ENCODE data around the gene KRTAP13-4. TPM values are rescaled to one million over a fixed set of nuclear protein-coding genes. Genes with fewer than 3 reads are reported as not detected.

The KRTAP13-4 gene
- total RNA-seq = not detected in 2 replicates

GRCh38 chr21:30430170-30430655 is at the start of gene KRTAP13-4:
Gene KRTAP13-4 (plus strand): TSS chr21:30430220. CDS start chr21:30430276, 56 bp downstream.

GRCh38 chr21:30395731-30396130 is 34.3 kb upstream of the KRTAP13-4 start, which contains the start of gene KRTAP13-1:
Gene KRTAP13-1 (plus strand): TSS chr21:30396031. CDS start chr21:30396087, 56 bp downstream.

GRCh38 chr21:30425826-30426225 is 4.2 kb upstream of the KRTAP13-4 start, which contains the start of gene KRTAP13-3:
Gene KRTAP13-3 (minus strand): TSS chr21:30425926. CDS start chr21:30425912, 14 bp downstream.

GRCh38 chr21:30439975-30440374 is 10.0 kb downstream of the KRTAP13-4 start, which contains the start of gene KRTAP15-1:
Gene KRTAP15-1 (plus strand): TSS chr21:30440275. CDS start chr21:30440328, 53 bp downstream.

GRCh38 chr21:30480145-30480544 is 50.1 kb downstream of the KRTAP13-4 start, which contains the start of gene KRTAP19-1:
Gene KRTAP19-1 (minus strand): TSS chr21:30480367. CDS start chr21:30480317, 50 bp downstream.

Other genes with a start within 250 kb of the KRTAP13-4 start
- not detected in 2 replicates for gene CLDN8, start 214.1 kb upstream of the KRTAP13-4 start, total RNA-seq
- not detected in 2 replicates for gene KRTAP24-1, start 147.3 kb upstream of the KRTAP13-4 start, total RNA-seq
- gene KRTAP25-1, start 140.7 kb upstream of the KRTAP13-4 start, total RNA-seq = not detected in 2 replicates
- gene KRTAP26-1, start 109.9 kb upstream of the KRTAP13-4 start, total RNA-seq = not detected in 2 replicates
- not detected in 2 replicates for gene KRTAP27-1, start 92.5 kb upstream of the KRTAP13-4 start, total RNA-seq
- gene KRTAP23-1, start 81.6 kb upstream of the KRTAP13-4 start, total RNA-seq = not detected in 2 replicates
- not detected in 2 replicates for gene KRTAP13-2, start 57.9 kb upstream of the KRTAP13-4 start, total RNA-seq
- gene KRTAP13-1, start 34.2 kb upstream of the KRTAP13-4 start, total RNA-seq = not detected in 2 replicates
- gene KRTAP13-3, start 4.3 kb upstream of the KRTAP13-4 start, total RNA-seq = not detected in 2 replicates
- gene KRTAP15-1, start 10.1 kb downstream of the KRTAP13-4 start, total RNA-seq = not detected in 2 replicates
- not detected in 2 replicates for gene KRTAP19-1, start 50.1 kb downstream of the KRTAP13-4 start, total RNA-seq
- not detected in 2 replicates for gene KRTAP19-2, start 57.2 kb downstream of the KRTAP13-4 start, total RNA-seq
- not detected in 2 replicates for gene KRTAP19-3, start 61.8 kb downstream of the KRTAP13-4 start, total RNA-seq
- not detected in 2 replicates for gene KRTAP19-4, start 66.9 kb downstream of the KRTAP13-4 start, total RNA-seq
- not detected in 2 replicates for gene KRTAP19-5, start 71.9 kb downstream of the KRTAP13-4 start, total RNA-seq
- gene KRTAP19-6, start 111.6 kb downstream of the KRTAP13-4 start, total RNA-seq = not detected in 2 replicates
- gene KRTAP19-7, start 131.1 kb downstream of the KRTAP13-4 start, total RNA-seq = not detected in 2 replicates
- not detected in 2 replicates for gene KRTAP22-2, start 160.2 kb downstream of the KRTAP13-4 start, total RNA-seq
- gene KRTAP6-3, start 162.2 kb downstream of the KRTAP13-4 start, total RNA-seq = not detected in 2 replicates
- gene KRTAP6-2, start 168.7 kb downstream of the KRTAP13-4 start, total RNA-seq = not detected in 2 replicates
- gene KRTAP22-1, start 170.9 kb downstream of the KRTAP13-4 start, total RNA-seq = not detected in 2 replicates
- not detected in 2 replicates for gene KRTAP6-1, start 183.7 kb downstream of the KRTAP13-4 start, total RNA-seq
- gene KRTAP20-1, start 186.2 kb downstream of the KRTAP13-4 start, total RNA-seq = not detected in 2 replicates
- gene KRTAP20-4, start 190.4 kb downstream of the KRTAP13-4 start, total RNA-seq = not detected in 2 replicates
- gene KRTAP20-2, start 205.0 kb downstream of the KRTAP13-4 start, total RNA-seq = not detected in 2 replicates
- gene KRTAP20-3, start 212.6 kb downstream of the KRTAP13-4 start, total RNA-seq = not detected in 2 replicates

Measured in smooth muscle cell of trachea (primary cell).